Thoracic aorta (tissue), 2 donors: ENCODE results near the gene DAG1. TPM values are rescaled to one million over a fixed set of nuclear protein-coding genes. Genes with fewer than 3 reads are reported as not detected.
"Not testable (repeated sequence)": the region's sequence is repeated elsewhere in the genome, so short reads cannot be mapped to it uniquely, and the experiment has no call there.

Source experiments
- ATAC-seq: fragments of 150-250 bp; one replicate; pipeline ENCODE4 v1.8.0; 2017; ENCODE audit warnings: low read depth; ENCODE audit not compliant: insufficient number of reproducible peaks, low FRiP score
- DNase-seq: peaks from one replicate; pipeline ENCODE4 v3.0.0-alpha.2; 2020; ENCODE audit warnings: low spot score
- H3K27ac ChIP-seq, 2 donors: fragments of 200-600 bp; sonication (generic); 1 replicate in 1 of 2; 2 replicates in 1 of 2; pipeline ENCODE4 v1.5.1; 2016; ENCODE audit warnings: mild to moderate bottlenecking in 2 of 2, moderate library complexity in 2 of 2
- H3K27me3 ChIP-seq: fragments of 200-600 bp; sonication (generic); replicated peaks from 2 replicates; pipeline ENCODE4 v1.6.0; 2016; ENCODE audit warnings: mild to moderate bottlenecking; ENCODE audit not compliant: insufficient read depth
- H3K36me3 ChIP-seq: fragments of 200-600 bp; sonication (generic); one replicate; pipeline ENCODE4 v1.5.1; 2016
- H3K4me1 ChIP-seq, 2 donors: fragments of 200-600 bp; sonication (generic); 1 replicate in 1 of 2; 2 replicates in 1 of 2; pipeline versions ENCODE4 v1.5.1 to v1.6.0; 2016; ENCODE audit warnings: low read depth in 2 of 2, mild to moderate bottlenecking in 1 of 2; ENCODE audit not compliant: control insufficient read depth in 1 of 2
- H3K4me3 ChIP-seq: fragments of 200-600 bp; sonication (generic); 2 replicates; pipeline ENCODE4 v1.5.1; 2016; ENCODE audit warnings: mild to moderate bottlenecking
- H3K9me3 ChIP-seq: fragments of 200-600 bp; sonication (generic); 2 replicates; pipeline ENCODE4 v1.5.1; 2016
- total RNA-seq, 2 donors: library from RNA; depleted of rRNA; stranded (reverse); fragments of >200 nt; gene quantifications; one replicate each; pipeline versions ENCODE4 v1.1.0 to v1.2.3, GENCODE V29; 2016
- TF ChIP-seq, protein P1 (sequence below): fragments of 200-600 bp; sonication (generic); IDR thresholded peaks from one replicate; pipeline ENCODE4 v1.5.1; 2019; ENCODE audit warnings: antibody characterized with exemption

Gene DAG1
- total RNA-seq, 2 donors from 2014 or later, result 71.9 to 171 TPM

DNA sequence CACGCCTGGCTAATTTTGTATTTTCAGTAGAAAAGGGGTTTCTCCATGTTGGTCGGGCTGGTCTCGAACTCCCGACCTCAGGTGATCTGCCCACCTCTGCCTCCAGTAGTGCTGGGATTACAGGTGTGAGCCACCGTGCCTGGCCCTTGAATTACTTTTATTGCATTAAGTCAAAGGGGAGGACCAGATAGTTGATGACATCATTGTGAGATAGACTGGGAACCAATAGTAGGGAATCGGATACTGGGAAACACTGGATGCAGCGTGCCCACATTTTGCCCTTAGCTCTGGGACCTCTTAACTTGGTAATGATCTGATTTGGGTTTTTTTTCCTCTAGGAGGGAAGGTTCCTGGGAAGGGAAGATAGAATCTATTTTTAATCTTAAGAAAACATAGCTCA lies 19.2 kb downstream of the DAG1 start:
- H3K27me3 ChIP-seq, result no peaks in the 10 kb centered on the region
- ATAC-seq (no peak), DNase-seq (no peak)
- peak overlapping the region; percentile 30 for H3K4me3 ChIP-seq
- H3K4me1 ChIP-seq, result peaks cover 39 to 64% of the 10 kb centered on the region in 2 donors
- peak overlapping the region; percentile 66 to 78 for H3K27ac ChIP-seq
- TF ChIP-seq, protein P1, sequence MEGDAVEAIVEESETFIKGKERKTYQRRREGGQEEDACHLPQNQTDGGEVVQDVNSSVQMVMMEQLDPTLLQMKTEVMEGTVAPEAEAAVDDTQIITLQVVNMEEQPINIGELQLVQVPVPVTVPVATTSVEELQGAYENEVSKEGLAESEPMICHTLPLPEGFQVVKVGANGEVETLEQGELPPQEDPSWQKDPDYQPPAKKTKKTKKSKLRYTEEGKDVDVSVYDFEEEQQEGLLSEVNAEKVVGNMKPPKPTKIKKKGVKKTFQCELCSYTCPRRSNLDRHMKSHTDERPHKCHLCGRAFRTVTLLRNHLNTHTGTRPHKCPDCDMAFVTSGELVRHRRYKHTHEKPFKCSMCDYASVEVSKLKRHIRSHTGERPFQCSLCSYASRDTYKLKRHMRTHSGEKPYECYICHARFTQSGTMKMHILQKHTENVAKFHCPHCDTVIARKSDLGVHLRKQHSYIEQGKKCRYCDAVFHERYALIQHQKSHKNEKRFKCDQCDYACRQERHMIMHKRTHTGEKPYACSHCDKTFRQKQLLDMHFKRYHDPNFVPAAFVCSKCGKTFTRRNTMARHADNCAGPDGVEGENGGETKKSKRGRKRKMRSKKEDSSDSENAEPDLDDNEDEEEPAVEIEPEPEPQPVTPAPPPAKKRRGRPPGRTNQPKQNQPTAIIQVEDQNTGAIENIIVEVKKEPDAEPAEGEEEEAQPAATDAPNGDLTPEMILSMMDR, result no peak
- H3K36me3 ChIP-seq, result no peaks in the 10 kb centered on the region
- no peaks in the 10 kb centered on the region for H3K9me3 ChIP-seq

DNA sequence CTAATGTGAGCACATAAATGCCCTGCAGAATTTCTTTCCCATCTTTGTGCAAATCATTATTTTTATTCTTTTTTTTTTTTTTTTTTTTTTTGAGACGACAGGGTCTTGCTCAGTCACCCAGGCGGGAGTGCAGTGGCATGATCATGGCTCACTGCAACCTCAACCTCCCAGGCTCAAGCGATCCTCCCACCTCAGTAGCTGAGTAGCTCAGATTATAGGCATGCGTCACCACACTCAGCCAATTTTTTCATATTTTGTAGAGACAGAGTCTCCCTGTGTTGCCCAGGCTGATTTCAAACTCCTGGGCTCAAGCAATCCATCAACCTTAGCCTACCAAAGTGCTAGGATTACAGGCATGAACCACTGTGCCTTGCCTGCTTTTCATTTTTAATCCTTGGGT lies 22.9 kb downstream of the DAG1 start:
- no peaks in the 10 kb centered on the region for H3K9me3 ChIP-seq
- no peaks in the 10 kb centered on the region for H3K36me3 ChIP-seq
- TF ChIP-seq, protein P1, result no peak
- ATAC-seq, result no peak
- H3K4me3 ChIP-seq, result no peak overlapping the region
- H3K4me1 ChIP-seq, result peaks cover 40 to 58% of the 10 kb centered on the region in 2 donors
- H3K27me3 ChIP-seq, result no peaks in the 10 kb centered on the region
- H3K27ac ChIP-seq, result peak overlapping the region; percentile 69 to 89
- DNase-seq, result no peak

DNA sequence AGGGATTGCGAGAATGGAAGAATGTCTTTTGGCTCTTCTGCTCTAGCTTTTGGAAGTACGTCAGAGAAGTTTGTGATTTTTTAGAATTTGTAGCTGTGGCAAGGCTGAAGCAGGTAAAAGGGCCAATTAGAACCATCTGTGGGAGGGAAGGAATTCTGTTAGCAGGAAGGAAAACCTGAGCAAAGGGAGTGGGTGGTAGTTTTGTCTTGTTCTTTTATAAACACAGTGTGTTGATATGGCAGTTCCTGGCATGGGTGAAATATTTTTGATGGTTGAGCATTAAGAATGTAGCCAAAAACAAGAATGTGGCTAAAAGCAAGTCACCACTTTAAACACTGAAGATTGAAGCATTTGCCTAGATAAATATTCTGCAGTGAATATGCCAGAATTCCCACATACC lies 23.8 kb downstream of the DAG1 start:
- no peaks in the 10 kb centered on the region for H3K36me3 ChIP-seq
- DNase-seq (no peak), ATAC-seq (peak; percentile 48)
- peak overlapping the region; percentile 69 to 89 for H3K27ac ChIP-seq
- peak overlapping the region; percentile 32 for H3K4me3 ChIP-seq
- TF ChIP-seq, protein P1, result no peak
- peaks cover 42 to 63% of the 10 kb centered on the region in 2 donors for H3K4me1 ChIP-seq
- no peaks in the 10 kb centered on the region for H3K9me3 ChIP-seq
- H3K27me3 ChIP-seq, result no peaks in the 10 kb centered on the region

DNA sequence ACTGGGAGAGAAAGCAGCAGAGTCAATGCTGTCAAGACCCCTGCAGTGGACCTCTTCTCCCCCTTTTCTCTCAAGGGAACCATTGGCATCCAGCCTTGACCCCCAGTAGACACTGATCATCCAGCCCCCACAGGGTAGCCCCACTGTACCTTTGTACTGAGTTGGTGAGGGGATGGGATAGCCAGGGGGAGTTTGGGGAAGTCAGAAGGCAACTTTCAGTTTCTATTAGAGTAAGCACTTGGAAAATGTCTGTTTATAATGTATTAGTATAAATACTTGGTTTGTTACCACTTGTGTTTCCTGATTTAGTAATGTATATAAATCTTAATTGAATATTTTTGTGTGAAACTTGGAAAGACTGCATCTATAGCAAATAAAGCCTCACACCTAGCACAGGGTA lies 25.0 kb downstream of the DAG1 start:
- H3K27me3 ChIP-seq, result no peaks in the 10 kb centered on the region
- H3K4me3 ChIP-seq, result no peak overlapping the region
- ATAC-seq, result no peak
- no peaks in the 10 kb centered on the region for H3K36me3 ChIP-seq
- DNase-seq, result no peak
- no peaks in the 10 kb centered on the region for H3K9me3 ChIP-seq
- H3K4me1 ChIP-seq, result peaks cover 31 to 61% of the 10 kb centered on the region in 2 donors
- H3K27ac ChIP-seq, result peak overlapping the region; percentile 69 to 89
- TF ChIP-seq, protein P1, result no peak

DNA sequence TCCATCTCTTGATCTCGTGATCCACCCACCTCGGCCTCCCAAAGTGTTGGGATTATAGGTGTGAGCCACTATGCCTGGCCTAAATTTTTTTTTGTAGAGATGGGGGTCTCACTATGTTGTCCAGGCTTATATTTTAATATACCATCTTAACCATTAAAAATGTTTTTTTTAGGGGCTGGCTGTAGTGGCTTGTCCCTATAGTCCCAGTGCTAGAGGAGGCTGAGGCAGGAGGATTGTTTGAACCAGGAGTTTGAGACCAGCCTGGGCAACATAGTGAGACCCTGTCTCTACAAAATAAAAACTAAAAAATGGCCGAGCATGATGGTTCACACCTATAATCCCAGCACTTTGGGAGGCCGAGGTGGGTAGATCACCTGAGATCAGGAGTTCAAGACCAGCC lies 26.8 kb downstream of the DAG1 start:
- not testable (repeated sequence) for H3K9me3 ChIP-seq, ATAC-seq, H3K36me3 ChIP-seq, H3K27me3 ChIP-seq, DNase-seq, H3K4me3 ChIP-seq, H3K27ac ChIP-seq
- H3K4me1 ChIP-seq, result peaks cover 38 to 71% of the 10 kb centered on the region in 2 donors

DNA sequence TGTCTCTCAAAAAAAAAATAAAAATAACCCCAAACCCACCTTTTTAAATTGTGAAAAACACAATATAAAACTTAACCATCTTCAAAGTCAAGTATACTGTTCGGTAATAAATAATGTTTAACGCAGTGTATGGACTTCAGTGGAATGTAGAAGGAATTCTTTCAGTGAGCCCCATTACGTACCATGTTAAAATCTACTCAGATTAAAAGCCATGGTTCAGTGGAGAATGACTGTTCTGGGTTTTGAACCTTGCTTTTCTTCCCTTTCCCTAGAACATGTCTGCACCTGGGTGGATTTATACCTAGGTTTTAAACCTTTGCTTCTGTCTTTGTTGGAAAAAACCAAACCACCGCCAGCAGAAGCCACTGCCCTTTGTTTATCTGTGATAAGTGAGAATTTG lies 27.5 kb downstream of the DAG1 start:
- TF ChIP-seq, protein P1, result no peak
- H3K27me3 ChIP-seq, result no peaks in the 10 kb centered on the region
- H3K36me3 ChIP-seq, result no peaks in the 10 kb centered on the region
- peak overlapping the region; percentile 20 to 36 for H3K27ac ChIP-seq
- ATAC-seq (no peak), DNase-seq (no peak)
- H3K4me1 ChIP-seq, result peaks cover 34 to 72% of the 10 kb centered on the region in 2 donors
- H3K4me3 ChIP-seq, result no peak overlapping the region
- no peaks in the 10 kb centered on the region for H3K9me3 ChIP-seq
